ENCODE measurements around the gene ABCC1.

Gene ABCC1

DNA sequence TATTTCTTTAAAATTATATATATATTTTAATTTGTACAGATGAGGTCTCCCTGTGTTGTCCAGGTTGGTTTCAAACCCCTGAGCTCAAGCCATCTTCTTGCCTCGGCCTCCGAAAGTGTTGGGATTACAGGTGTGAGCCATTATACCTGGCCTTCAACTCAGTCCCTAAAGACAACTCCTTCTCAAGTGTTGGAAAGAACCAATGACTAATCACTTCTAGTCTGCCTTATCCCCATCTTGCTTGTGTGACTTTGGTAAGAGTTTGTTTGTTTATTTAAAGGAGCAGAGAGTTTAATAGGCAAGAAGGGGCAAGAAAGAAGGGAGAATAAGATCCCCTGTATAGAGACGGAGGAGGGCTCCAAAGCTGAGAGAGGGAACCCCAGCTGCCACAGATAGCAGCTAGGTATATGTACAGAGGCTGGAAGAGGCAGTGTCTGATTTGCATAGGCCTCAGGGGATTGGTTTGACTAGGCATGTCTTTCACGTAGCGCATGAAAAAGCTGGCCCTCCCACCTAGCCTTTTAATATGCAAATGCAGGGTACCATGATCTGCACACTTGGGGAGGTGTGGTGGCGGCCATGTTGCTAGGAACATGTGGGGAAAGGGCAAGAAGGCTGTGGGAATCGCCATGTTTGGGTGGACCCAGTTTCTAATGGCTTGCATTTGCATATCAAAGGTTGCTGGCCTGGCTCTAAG lies 21.5 kb downstream of the ABCC1 start:
- peaks cover 6% of the 10 kb centered on the region for H3K36me3 ChIP-seq (ENCODE audit: insufficient read depth, insufficient read length, low read length)
- peaks cover 34% of the 10 kb centered on the region for H3K9me3 ChIP-seq (ENCODE audit: insufficient read depth, low read length)
- peak; percentile 96 for DNase-seq (ENCODE audit: low read depth, low spot score)
- H3K27me3 ChIP-seq (ENCODE audit: insufficient read depth, insufficient read length), result no peaks in the 10 kb centered on the region
- H3K4me3 ChIP-seq (ENCODE audit: insufficient read length, low read depth), result no peak overlapping the region
- TF ChIP-seq YY1 (IDR thresholded peaks at IDR 0.05; ENCODE audit: insufficient read depth, insufficient read length) (peak; percentile 81), SUZ12 (IDR thresholded peaks at IDR 0.05; ENCODE audit: extremely low read depth, insufficient read depth, insufficient read length) (no peak), ZNF274 (IDR thresholded peaks at IDR 0.05; ENCODE audit: low read depth, low read length) (no peak)
- peaks cover 8% of the 10 kb centered on the region for H3K4me1 ChIP-seq (ENCODE audit: insufficient read depth, insufficient read length)
- H3K9ac ChIP-seq (ENCODE audit: insufficient read length, low read depth), result no peak overlapping the region

DNA sequence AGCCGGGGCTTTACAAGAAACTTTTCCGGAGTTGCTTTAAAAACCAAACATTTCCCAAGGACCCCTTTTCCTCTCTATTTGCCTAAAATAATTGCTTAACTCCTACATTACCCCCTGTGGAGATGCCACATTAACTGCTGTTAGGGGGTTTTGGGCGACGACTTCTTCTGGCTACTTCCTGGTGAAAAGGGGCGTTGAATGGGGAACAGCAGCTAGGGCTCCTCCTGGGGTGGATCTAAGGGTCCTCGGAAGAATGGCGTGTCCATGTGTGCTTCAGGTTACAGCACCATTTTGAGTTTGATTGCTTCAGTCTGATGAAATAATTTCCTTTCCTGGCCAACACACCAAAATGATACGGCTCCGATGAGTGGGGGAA lies 22.0 kb downstream of the ABCC1 start:
- Histone ChIP-seq H3K4me1 (ENCODE audit: insufficient read depth, insufficient read length) (peaks cover 11% of the 10 kb centered on the region), H3K4me3 (ENCODE audit: insufficient read length, low read depth) (no peak overlapping the region), H3K9ac (ENCODE audit: insufficient read length, low read depth) (peak overlapping the region; percentile 34), H3K9me3 (ENCODE audit: insufficient read depth, low read length) (peaks cover 34% of the 10 kb centered on the region), H3K27me3 (ENCODE audit: insufficient read depth, insufficient read length) (no peaks in the 10 kb centered on the region), H3K36me3 (ENCODE audit: insufficient read depth, insufficient read length, low read length) (peaks cover 6% of the 10 kb centered on the region)
- no peak for TF ChIP-seq ZNF274 (IDR thresholded peaks at IDR 0.05; ENCODE audit: low read depth, low read length)
- no peak for DNase-seq (ENCODE audit: low read depth, low spot score)

- no peak overlapping the region for H3K4me3 ChIP-seq (ENCODE audit: insufficient read length, low read depth)
- H3K9ac ChIP-seq (ENCODE audit: insufficient read length, low read depth), result no peak overlapping the region
- no peak for DNase-seq (ENCODE audit: low read depth, low spot score)
- no peak for TF ChIP-seq SUZ12 (IDR thresholded peaks at IDR 0.05; ENCODE audit: extremely low read depth, insufficient read depth, insufficient read length)
- no peak for TF ChIP-seq YY1 (IDR thresholded peaks at IDR 0.05; ENCODE audit: insufficient read depth, insufficient read length)
- TF ChIP-seq ZNF274 (IDR thresholded peaks at IDR 0.05; ENCODE audit: low read depth, low read length), result no peak
- H3K27me3 ChIP-seq (ENCODE audit: insufficient read depth, insufficient read length), result no peaks in the 10 kb centered on the region
- H3K9me3 ChIP-seq (ENCODE audit: insufficient read depth, low read length), result peaks cover 35% of the 10 kb centered on the region
- H3K4me1 ChIP-seq (ENCODE audit: insufficient read depth, insufficient read length), result peaks cover 11% of the 10 kb centered on the region
- peaks cover 6% of the 10 kb centered on the region for H3K36me3 ChIP-seq (ENCODE audit: insufficient read depth, insufficient read length, low read length)
Measured at GRCh38 chr16:15972046-15972868, 22.8 kb downstream of the ABCC1 start.

GRCh38 chr16:15973421-15973820 lies 24.0 kb downstream of the ABCC1 start:
- Histone ChIP-seq H3K9ac (ENCODE audit: insufficient read length, low read depth) (no peak overlapping the region), H3K36me3 (ENCODE audit: insufficient read depth, insufficient read length, low read length) (peaks cover 16% of the 10 kb centered on the region), H3K27me3 (ENCODE audit: insufficient read depth, insufficient read length) (no peaks in the 10 kb centered on the region), H3K4me1 (ENCODE audit: insufficient read depth, insufficient read length) (peaks cover 11% of the 10 kb centered on the region), H3K4me3 (ENCODE audit: insufficient read length, low read depth) (no peak overlapping the region), H3K9me3 (ENCODE audit: insufficient read depth, low read length) (peaks cover 46% of the 10 kb centered on the region)
- no peak for TF ChIP-seq SUZ12 (IDR thresholded peaks at IDR 0.05; ENCODE audit: extremely low read depth, insufficient read depth, insufficient read length)
- TF ChIP-seq ZNF274 (IDR thresholded peaks at IDR 0.05; ENCODE audit: low read depth, low read length), result no peak
- TF ChIP-seq YY1 (IDR thresholded peaks at IDR 0.05; ENCODE audit: insufficient read depth, insufficient read length), result no peak
- no peak for DNase-seq (ENCODE audit: low read depth, low spot score)

GRCh38 chr16:15974057-15974456 lies 24.6 kb downstream of the ABCC1 start:
- no peak overlapping the region for H3K9ac ChIP-seq (ENCODE audit: insufficient read length, low read depth)
- H3K4me1 ChIP-seq (ENCODE audit: insufficient read depth, insufficient read length), result peaks cover 11% of the 10 kb centered on the region
- no peak overlapping the region for H3K4me3 ChIP-seq (ENCODE audit: insufficient read length, low read depth)
- no peak for DNase-seq (ENCODE audit: low read depth, low spot score)
- peaks cover 16% of the 10 kb centered on the region for H3K36me3 ChIP-seq (ENCODE audit: insufficient read depth, insufficient read length, low read length)
- no peak for TF ChIP-seq YY1 (IDR thresholded peaks at IDR 0.05; ENCODE audit: insufficient read depth, insufficient read length)
- TF ChIP-seq ZNF274 (IDR thresholded peaks at IDR 0.05; ENCODE audit: low read depth, low read length), result no peak
- TF ChIP-seq SUZ12 (IDR thresholded peaks at IDR 0.05; ENCODE audit: extremely low read depth, insufficient read depth, insufficient read length), result no peak
- peaks cover 53% of the 10 kb centered on the region for H3K9me3 ChIP-seq (ENCODE audit: insufficient read depth, low read length)
- H3K27me3 ChIP-seq (ENCODE audit: insufficient read depth, insufficient read length), result no peaks in the 10 kb centered on the region

GRCh38 chr16:15975172-15975571 lies 25.8 kb downstream of the ABCC1 start:
- Histone ChIP-seq H3K4me1 (ENCODE audit: insufficient read depth, insufficient read length) (peaks cover 11% of the 10 kb centered on the region), H3K4me3 (ENCODE audit: insufficient read length, low read depth) (no peak overlapping the region), H3K36me3 (ENCODE audit: insufficient read depth, insufficient read length, low read length) (peaks cover 15% of the 10 kb centered on the region), H3K9me3 (ENCODE audit: insufficient read depth, low read length) (peaks cover 56% of the 10 kb centered on the region), H3K9ac (ENCODE audit: insufficient read length, low read depth) (no peak overlapping the region), H3K27me3 (ENCODE audit: insufficient read depth, insufficient read length) (no peaks in the 10 kb centered on the region)
- DNase-seq (ENCODE audit: low read depth, low spot score), result no peak
- TF ChIP-seq ZNF274 (IDR thresholded peaks at IDR 0.05; ENCODE audit: low read depth, low read length) (no peak), SUZ12 (IDR thresholded peaks at IDR 0.05; ENCODE audit: extremely low read depth, insufficient read depth, insufficient read length) (no peak), YY1 (IDR thresholded peaks at IDR 0.05; ENCODE audit: insufficient read depth, insufficient read length) (no peak)

DNA sequence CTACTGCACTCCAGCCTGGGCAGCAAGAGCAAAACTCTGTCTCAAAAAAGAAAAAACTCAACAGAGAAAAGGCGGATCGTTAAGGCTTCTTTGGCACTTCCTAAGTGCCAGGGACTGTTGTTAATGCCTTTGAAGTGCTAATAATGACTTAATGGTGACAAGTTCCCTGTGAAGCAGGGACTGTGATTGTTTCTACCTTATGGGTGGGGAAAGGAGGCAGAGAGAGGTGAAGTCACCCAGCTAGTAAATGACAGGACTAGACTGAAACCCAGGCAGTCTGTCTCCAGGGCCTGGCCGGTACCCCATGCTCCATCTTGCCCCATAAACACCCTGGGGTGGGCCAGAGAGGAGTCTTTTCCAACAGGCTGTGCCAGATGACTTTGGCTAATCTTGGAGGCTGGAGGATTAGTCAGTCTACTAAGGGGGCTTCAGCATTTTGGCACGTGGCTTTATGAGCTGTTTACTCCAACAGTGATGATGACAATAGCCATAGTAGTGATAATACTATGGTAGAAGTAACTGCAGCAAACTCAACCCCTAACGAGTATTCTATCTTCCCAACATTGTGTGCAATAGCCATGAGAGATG lies 26.9 kb downstream of the ABCC1 start:
- TF ChIP-seq YY1 (IDR thresholded peaks at IDR 0.05; ENCODE audit: insufficient read depth, insufficient read length), result no peak
- TF ChIP-seq SUZ12 (IDR thresholded peaks at IDR 0.05; ENCODE audit: extremely low read depth, insufficient read depth, insufficient read length), result no peak
- no peak for TF ChIP-seq ZNF274 (IDR thresholded peaks at IDR 0.05; ENCODE audit: low read depth, low read length)
- peaks cover 65% of the 10 kb centered on the region for H3K9me3 ChIP-seq (ENCODE audit: insufficient read depth, low read length)
- peaks cover 14% of the 10 kb centered on the region for H3K36me3 ChIP-seq (ENCODE audit: insufficient read depth, insufficient read length, low read length)
- no peaks in the 10 kb centered on the region for H3K27me3 ChIP-seq (ENCODE audit: insufficient read depth, insufficient read length)
- H3K4me1 ChIP-seq (ENCODE audit: insufficient read depth, insufficient read length), result peaks cover 11% of the 10 kb centered on the region
- no peak for DNase-seq (ENCODE audit: low read depth, low spot score)
- H3K4me3 ChIP-seq (ENCODE audit: insufficient read length, low read depth), result no peak overlapping the region
- H3K9ac ChIP-seq (ENCODE audit: insufficient read length, low read depth), result no peak overlapping the region

Measured in NT2/D1 (cell line).